ENCODE results near the gene CPTP.
A peak's percentile ranks its signal among the peaks of the same experiment; 100 is the strongest.

Gene CPTP

DNA sequence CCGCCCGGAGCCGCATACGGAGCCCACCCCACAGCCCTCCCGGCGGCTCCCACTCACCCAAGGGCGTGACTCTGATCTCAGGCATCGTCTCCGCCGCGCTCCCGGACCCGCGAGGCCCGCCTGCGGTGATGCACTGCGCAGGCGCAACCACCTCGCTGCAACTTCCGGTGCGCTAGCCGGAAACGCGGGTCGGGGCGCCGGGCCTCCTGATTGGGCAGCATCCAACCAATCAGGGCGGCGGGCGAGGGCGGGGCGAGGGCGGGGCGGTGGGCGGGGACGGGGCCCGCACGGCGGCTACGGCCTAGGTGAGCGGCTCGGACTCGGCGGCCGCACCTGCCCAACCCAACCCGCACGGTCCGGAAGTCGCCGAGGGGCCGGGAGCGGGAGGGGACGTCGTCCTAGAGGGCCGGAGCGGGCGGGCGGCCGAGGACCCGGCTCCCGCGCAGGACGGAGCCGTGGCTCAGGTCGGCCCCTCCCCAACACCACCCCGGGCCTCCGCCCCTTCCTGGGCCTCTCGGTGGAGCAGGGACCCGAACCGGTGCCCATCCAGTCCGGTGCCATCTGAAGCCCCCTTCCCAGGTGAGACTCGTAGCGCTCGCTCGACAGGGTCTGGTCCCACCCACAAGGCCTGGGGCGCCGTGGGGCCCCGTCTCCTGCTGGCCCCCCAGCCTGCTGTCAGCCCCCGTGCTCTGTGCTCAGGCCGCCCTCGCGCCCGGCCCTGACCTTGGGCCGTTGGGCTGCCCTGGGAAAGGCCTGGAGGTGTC, at the start of gene CPTP, which contains the start of gene INTS11:
CPTP (plus strand) TSS at position 279 of the 764 bp plus-strand sequence. CDS start 2,109 bp downstream, outside the sequence.
INTS11 (minus strand) TSS at position 137 of the 764 bp plus-strand sequence; CDS start at position 85, 52 bp downstream.
- DNase-seq = peak; percentile 95

DNA sequence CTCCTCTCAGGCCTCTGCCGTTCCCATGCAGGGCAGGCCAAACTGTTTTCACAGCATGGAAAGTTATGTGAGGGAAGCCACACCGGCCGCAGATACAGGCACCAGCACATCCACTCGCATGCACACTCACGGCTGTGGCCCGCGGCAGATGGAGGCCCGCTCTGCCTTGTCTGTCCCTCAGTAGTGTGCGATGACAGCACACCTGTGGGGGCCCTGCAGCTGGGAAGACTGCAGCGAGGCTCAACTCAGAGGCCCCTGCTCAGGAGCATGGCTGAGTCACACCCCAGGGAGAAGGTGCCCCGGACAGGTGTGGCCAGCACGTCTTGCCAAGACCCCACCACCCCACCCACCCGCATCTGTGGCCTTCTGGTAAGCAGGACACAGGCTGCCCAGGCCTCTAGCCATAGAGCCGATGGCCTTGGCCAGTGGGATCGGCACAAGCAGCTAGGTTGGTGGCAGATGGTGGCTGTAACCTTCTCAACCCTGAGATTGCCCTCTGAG, 49.6 kb upstream of the CPTP start:
- DNase-seq = no peak

DNA sequence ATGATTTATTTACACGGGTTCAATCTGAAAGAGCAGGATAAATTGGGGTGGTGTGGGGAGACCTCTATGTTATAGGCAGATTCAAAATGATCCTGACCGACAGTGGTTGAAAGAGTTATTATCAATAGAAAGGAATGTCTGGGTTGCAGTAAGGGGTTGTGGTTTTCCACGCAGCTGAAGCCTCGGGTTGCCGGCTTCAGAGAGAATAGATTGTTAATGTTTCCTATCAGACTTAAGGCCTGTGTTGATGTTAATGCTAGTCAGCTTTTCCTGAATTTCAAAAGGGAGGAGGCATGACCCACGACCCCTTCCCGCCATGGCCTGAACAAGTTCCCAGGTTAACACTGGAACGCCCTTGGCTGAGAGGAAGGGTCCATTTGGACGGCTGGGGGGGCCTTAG, 48.8 kb upstream of the CPTP start:
- DNase-seq = no peak

DNA sequence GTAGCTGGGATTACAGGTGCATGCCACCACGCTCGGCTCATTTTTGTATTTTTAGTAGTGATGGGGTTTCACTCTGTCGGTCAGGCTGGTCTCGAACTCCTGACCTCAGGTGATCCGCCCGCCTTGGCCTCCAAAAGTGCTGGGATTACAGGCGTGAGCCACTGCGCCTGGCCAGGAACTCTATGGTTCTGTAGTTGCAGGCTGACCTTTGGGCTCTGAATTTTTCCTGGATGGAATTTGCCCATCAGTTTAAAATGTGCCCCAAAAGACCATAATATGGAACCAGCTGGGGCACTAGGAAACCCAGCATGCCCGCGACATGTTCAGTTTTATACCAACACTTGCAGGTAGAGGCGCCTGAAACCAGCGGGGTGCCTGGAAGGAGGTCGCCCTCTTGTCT, 46.0 kb upstream of the CPTP start:
- DNase-seq = no peak

DNA sequence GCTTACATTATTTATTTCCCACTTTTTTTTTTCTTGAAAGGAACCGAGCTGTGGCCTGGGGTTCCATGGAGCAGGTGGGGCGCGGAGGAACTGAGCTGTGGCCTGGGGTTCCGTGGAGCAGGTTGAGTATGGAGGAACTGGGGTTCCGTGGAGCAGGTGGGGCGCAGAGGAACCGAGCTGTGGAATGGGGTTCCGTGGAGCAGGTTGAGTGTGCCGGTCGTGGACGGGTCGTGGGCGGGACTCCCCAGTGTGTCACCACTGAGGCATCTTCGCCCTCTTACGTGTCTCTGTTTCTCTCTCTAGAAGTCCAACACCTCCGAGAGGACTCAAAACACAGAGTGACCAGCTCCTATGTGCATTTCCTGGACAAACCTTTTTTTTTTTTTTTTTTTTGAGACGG, 45.6 kb upstream of the CPTP start:
- DNase-seq = no peak

DNA sequence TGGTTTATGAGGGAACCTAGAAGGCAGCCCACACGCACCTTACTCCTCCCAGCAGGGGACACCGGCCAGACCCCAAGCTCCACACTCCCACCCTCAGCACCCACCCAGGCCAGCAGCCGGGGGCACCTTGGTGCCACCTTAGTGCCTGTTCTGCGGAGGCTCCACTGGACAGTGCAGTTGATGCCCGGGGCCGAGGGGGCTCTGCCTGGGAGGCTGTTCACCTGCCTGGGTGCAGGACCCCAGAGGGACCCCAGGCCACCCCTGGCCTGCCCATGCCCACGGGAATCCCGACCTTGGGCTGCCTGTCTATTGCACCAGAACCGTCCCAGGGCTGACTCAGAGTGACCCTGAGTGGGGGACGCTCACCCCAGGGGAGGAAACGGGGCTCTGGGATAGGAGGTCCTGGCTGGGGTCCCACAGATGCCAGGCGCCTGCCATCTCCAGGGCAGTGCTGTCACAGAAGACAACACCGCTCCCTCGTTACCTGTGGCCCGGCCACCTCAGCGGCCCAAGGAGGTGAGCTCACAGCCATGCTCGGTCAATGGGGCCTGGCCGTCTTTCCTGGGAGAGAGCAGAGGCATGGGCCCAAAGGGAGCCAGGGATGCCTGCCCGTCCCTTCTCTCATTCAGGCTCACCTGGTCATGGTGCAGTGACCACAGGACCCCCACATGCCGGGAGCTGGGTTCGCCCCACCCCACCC, 43.7 kb upstream of the CPTP start:
- no peak for DNase-seq

DNA sequence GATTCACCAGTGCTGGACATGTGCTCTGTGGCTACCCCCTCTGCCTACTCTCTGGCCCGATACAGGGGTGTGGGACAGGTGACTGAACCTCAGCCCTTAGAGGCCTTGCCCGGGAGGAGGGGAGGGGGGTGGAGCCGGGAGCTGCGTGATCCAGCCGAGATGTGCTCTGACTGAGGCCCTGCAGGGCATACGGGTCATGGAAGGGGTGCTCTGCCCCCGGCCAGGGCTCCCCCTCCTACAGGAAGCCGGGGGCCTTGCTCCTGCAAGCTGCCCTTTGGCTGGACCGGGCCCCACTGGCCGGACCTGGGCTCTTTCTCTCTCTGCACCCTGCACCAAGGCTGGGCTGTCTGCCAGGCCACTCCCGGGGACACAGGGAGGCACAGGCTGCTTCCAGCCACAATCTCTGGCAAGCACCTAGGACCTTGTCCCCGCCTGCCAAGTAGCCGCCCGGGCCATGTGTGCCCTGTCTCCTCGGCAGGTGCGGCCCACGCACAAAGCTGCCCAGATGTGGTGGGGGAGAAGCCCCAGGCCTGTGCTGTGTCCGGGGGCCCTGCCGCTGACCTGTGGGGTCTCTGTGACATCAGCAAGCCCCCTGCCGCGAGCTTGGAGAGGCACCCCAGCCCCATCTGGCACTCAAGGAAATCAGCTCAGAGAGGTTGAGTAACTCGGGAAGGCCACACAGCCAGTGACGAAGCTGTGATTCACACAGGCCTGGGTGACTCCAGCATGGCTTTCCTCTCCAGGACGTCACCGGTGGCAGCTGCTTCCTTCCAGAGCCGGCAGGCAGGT, 42.9 kb upstream of the CPTP start:
- no peak for DNase-seq

DNA sequence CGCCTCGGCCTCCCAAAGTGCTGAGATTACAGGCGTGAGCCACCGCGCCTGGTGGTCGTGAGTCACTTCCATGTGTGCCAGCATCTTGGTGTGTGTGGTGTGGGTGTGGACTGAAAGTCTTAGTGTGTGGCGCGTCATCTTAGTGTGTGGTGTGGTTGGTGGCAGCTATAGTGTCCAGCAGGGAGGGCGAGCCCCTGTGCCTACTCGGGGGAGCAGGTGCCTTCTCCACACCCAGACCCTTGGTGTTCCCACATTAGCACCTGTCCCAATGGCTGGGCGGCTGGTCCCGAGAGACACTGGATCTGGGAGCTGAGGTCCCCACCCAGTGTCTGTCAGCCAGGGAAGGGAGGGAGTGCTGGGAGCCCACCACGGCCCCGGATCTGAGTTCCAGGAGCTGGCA, 41.6 kb upstream of the CPTP start:
- DNase-seq = no peak

DNA sequence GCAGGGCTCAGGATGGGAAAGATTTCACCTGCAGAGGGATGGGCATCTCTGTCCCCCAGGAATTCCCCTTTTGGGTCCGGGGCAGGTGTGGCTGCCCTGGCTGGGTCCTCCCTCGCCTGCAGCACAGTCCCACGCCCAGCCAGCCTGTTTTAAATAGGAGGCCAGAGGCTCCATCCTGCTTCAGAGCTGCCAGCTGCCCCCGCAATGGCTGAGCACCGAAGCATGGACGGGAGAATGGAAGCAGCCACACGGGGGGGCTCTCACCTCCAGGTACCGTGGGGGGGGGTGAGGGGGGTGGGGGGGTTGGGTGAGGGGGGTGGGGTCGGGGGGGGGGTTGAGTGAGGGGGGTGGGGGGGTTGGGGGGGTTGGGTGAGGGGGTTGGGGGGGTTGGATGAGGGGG, 40.8 kb upstream of the CPTP start:
- no peak for DNase-seq

DNA sequence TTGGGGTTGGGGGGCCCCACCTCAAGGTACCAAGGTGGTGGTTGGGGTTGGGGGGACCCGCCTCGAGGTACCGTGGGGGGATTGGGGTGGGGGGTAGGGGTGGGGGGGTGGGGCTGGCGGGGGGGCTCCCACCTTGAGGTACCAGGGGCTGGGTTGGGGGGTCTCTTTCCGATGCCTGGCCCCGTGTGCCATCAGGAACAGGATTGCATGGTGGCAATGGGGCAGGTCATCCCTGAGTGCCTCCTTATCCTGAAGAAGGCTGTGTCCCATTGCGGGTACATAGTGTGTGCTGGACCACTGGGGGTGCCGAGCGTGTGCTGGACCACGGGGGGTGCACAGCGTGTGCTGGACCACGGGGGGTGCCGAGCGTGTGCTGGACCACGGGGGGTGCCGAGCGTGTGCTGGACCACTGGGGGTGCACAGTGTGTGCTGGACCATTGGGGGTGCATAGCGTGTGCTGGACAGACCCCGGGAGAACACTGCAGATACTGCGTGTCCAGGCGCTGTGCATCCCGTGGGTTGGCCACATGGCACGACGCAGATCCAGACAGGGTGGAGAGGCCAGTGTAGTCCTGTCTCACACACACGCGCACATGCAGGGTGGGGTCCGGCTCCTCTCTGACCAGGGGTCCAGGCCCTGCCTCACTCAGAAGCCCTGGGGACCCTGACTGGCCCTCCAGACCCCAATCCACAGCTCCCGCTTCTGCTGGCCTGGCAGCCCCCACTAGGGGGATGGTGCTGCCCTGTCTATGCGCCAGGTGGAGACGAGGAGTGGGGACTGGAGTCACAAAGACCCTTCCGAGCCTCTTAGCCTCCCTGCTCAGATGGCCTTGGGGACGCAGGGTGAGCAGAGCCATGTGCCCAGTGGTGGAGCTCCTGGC, 40.1 kb upstream of the CPTP start:
- no peak for DNase-seq

DNA sequence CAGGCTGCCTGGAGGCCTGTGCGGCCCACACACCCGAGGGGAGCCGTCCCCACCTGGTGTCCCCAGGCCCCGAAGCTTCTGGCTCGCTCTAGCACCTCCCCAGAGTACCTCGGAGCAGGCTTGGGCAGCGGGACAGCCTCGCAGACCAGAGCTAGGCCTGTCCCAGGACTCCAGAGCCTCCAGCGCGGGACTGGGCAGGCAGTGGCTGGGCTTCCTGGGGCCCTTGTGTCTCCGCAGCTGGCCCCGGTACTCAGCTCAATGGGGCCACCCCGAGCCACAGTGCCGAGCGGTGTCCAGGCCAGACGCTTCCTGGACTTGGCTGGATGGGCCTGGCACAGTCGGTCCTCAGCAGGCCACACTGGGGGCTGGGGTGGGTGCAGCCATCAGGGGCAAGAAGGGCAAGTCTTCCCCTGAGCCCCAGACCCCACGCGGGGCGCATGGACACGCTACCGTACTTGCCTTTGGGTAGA, 39.5 kb upstream of the CPTP start:
- DNase-seq = no peak

DNA sequence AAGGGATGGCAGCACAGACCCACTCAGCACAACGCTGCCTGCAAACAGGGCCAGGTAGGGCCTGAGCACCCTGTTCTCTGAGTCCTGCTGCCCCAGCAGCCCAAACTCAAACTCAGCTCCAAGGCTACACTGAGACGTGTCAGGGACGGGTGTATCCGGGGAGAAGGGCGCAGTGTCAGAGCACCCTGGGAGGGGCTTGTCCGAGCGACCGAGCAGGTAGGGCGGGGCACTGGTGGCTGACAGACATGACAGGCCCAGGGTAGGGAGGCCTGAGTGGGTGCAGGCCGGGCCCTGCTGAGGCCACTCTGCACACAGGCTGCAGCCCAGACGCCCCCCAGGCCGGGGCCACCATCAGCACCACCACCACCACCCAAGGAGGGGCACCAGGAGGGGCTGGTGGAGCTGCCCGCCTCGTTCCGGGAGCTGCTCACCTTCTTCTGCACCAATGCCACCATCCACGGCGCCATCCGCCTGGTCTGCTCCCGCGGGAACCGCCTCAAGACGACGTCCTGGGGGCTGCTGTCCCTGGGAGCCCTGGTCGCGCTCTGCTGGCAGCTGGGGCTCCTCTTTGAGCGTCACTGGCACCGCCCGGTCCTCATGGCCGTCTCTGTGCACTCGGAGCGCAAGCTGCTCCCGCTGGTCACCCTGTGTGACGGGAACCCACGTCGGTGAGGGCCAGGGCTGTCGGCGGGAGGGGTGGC, 38.8 kb upstream of the CPTP start:
- no peak for DNase-seq

DNA sequence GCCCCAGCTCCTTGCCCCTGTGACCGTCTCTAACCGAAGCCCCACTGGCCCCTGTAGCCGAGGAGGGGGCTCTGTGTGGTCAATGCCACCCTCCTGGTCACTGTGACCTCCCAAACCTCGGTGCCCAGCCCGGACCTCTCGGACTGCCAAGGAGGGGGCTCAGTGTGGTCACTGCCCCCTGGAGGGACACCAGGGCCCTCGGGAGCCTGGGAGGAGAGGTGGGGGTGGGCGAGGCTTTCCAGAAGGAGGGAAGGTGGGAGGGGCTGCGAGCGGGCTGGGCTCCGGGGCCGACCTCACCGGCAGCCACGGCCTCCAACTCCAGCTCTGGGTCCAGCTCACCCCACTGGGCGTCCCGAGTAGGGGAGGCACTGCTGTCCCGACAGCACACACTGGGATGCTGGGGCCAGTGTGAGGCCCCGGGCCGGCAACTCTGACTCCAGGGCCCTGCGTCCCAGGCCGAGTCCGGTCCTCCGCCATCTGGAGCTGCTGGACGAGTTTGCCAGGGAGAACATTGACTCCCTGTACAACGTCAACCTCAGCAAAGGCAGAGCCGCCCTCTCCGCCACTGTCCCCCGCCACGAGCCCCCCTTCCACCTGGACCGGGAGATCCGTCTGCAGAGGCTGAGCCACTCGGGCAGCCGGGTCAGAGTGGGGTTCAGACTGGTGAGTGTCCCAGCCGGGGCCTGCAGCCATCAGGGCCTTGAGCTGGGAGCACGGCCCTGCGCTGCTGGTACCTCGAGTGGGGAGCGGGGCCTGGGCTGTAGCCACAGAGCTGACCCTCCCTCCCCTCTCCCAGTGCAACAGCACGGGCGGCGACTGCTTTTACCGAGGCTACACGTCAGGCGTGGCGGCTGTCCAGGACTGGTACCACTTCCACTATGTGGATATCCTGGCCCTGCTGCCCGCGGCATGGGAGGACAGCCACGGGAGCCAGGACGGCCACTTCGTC, 38.0 kb upstream of the CPTP start:
- no peak for DNase-seq

DNA sequence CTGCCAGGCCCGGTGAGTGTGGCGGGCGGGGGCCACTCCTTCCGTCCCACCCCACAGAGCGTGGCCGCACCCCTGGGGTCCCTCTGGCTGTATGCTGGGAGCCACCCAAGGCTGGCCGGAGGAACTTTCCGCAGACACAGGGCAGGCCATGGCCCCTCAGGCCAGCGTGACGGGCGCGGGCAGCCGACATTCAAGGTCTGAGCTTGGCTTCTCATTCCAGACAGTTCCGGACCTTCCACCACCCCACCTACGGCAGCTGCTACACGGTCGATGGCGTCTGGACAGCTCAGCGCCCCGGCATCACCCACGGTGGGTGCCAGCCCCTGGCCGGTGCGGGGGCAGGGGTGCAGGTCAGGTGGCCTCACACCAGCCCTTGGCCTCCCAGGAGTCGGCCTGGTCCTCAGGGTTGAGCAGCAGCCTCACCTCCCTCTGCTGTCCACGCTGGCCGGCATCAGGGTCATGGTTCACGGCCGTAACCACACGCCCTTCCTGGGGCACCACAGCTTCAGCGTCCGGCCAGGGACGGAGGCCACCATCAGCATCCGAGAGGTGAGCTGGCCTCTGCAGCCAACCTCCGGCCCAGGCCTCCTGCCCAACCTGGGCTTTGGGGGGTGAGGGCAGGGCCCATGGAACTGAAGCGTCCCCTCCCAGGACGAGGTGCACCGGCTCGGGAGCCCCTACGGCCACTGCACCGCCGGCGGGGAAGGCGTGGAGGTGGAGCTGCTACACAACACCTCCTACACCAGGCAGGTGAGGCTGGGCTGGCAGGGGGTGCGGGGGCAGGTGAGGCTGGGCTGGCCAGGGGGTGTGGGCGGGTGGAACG, 37.1 kb upstream of the CPTP start:
- no peak for DNase-seq

DNA sequence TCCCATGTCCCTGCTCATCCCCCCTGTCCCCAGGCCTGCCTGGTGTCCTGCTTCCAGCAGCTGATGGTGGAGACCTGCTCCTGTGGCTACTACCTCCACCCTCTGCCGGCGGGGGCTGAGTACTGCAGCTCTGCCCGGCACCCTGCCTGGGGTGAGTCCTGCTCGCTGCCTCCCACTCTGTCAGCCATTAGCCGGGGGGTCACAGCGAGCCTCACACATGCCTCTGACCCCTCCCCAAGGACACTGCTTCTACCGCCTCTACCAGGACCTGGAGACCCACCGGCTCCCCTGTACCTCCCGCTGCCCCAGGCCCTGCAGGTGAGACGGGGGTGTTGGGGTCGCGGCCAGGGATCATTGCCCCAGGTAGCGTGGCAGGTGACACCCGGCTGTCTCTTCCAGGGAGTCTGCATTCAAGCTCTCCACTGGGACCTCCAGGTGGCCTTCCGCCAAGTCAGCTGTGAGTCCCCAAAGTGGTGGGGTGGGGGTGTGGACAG, 34.3 kb upstream of the CPTP start:
- DNase-seq = peak; percentile 75

DNA sequence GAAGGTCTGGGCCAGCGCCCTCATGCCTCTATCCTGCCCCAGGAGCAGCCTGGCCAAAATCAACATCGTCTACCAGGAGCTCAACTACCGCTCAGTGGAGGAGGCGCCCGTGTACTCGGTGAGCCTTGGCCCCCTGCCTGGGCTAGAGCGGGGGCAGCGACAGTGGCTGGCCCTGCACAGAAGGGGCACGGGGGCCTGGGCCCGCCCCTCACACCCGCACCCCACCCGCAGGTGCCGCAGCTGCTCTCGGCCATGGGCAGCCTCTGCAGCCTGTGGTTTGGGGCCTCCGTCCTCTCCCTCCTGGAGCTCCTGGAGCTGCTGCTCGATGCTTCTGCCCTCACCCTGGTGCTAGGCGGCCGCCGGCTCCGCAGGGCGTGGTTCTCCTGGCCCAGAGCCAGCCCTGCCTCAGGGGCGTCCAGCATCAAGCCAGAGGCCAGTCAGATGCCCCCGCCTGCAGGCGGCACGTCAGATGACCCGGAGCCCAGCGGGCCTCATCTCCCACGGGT, 33.5 kb upstream of the CPTP start:
- DNase-seq = no peak

DNA sequence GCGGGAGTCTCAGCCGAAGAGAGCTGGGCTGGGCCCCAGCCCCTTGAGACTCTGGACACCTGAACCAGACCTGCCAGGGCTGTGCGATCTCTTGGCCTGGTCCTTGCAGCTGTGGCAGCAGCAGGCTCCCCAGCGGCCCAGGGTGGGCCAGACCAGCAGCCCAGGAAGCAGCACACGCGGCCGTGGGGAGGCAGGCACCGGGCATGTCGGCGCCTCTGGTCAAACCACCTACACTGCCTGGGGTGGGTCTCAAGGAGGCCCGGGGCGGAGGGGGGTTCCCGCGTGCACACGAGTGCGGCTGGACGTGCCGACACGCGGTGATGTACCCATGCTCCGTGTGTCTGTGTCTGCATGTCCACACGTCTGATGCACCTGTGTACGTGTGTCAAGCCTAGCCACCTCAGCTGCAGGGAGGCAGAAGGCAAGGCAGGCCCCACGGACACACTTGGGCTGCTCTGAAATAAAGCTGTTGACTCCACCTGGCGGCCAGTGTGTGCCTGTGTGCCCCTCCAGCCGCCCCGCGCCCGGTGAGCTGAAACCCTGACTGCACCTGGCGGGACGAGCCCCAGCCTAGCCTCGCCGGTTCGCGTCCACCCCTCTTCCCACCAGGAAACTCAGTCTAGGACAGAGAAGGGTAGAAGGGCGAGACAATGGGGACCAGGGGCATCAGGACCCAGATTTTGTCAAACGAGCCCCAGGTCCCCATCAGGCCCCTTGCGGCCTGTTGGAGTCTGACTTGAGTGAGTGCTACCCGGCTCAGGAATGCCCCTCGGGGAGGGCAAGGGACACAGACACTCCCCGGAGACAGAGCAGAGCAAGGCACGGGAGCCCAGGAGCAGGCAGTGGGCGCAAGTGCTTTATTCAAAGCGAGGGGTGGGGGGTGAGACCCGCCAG, 32.8 kb upstream of the CPTP start:
- DNase-seq = peak; percentile 73

DNA sequence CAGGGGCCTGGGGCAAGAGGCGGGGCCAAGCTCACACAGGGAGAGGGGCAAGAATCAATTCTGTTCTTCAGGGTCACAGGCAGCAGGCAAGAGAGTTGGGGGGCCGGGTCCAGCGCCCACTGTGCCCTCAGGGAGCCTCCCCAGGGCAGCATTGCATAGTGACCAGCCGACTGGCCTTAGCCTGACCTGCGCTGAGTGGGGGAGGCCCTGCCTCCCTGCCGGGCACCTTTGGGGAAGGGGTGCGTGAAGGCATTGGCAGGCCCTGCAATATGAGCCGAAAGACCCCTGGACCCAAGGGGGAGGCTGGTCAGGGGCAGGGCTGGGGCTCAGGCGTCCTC, 32.2 kb upstream of the CPTP start:
- DNase-seq = no peak
